CD8-positive, alpha-beta memory T cell (primary cell): Measurements from ENCODE around the gene IGFBP5. TPM values are rescaled to one million over a fixed set of nuclear protein-coding genes. Genes with fewer than 3 reads are reported as not detected.

Source experiments
- CTCF ChIA-PET: fragments of 350-600 bp; sonication (Branson Sonifier 250); formaldehyde crosslinking; loops from one replicate; lab custom pipeline; 2021; ENCODE audit warnings: antibody characterized with exemption; lab: Charles Lee
- POLR2A ChIA-PET: fragments of 350-600 bp; sonication (Branson Sonifier 250); formaldehyde crosslinking; loops from one replicate; lab custom pipeline; 2021; ENCODE audit warnings: antibody characterized with exemption; lab: Charles Lee
- DNase-seq, 5 donors: peaks; one replicate each; pipeline versions ENCODE4 v3.0.0 to v3.0.0-alpha.2; 2020 to 2022; ENCODE audit warnings: mixed read lengths in 1 of 5
- H3K27ac ChIP-seq: one replicate; pipeline ENCODE4 v1.7.0; 2013; ENCODE audit warnings: low read depth, mild to moderate bottlenecking, low read length, moderate library complexity
- H3K27me3 ChIP-seq: 2 replicates; pipeline ENCODE4 v1.7.0; 2013; ENCODE audit warnings: low read length, mild to moderate bottlenecking; ENCODE audit not compliant: insufficient read depth, poor library complexity, severe bottlenecking
- H3K36me3 ChIP-seq: 2 replicates; pipeline ENCODE4 v1.7.0; 2013; ENCODE audit warnings: mild to moderate bottlenecking, low read length, moderate library complexity; ENCODE audit not compliant: insufficient read depth
- H3K4me1 ChIP-seq: 2 replicates; pipeline ENCODE4 v1.7.0; 2013; ENCODE audit warnings: mild to moderate bottlenecking, low read length, moderate library complexity; ENCODE audit not compliant: insufficient read depth
- H3K4me3 ChIP-seq: 2 replicates; pipeline ENCODE4 v1.7.0; 2013; ENCODE audit warnings: mild to moderate bottlenecking, low read length
- H3K9me3 ChIP-seq: 2 replicates; pipeline ENCODE4 v1.7.0; 2013; ENCODE audit warnings: mild to moderate bottlenecking, low read length
- H3K27ac Mint-ChIP-seq, 8 donors: one replicate each; pipeline ENCODE4 v1.8.0; 2020 to 2021; ENCODE audit warnings: mixed read lengths in 8 of 8, mild to moderate bottlenecking in 6 of 8, inconsistent platforms in 3 of 8, moderate library complexity in 3 of 8
- H3K27me3 Mint-ChIP-seq, 2 donors: one replicate each; pipeline ENCODE4 v1.8.0; 2020 to 2021; ENCODE audit warnings: mixed read lengths in 2 of 2, mild to moderate bottlenecking in 1 of 2, moderate library complexity in 1 of 2
- H3K36me3 Mint-ChIP-seq, 3 donors: one replicate each; pipeline ENCODE4 v1.8.0; 2020 to 2021; ENCODE audit warnings: mixed read lengths in 3 of 3, inconsistent platforms in 1 of 3, mild to moderate bottlenecking in 1 of 3
- H3K4me1 Mint-ChIP-seq, 3 donors: one replicate each; pipeline ENCODE4 v1.8.0; 2020 to 2021; ENCODE audit warnings: mixed read lengths in 3 of 3, inconsistent platforms in 1 of 3, mild to moderate bottlenecking in 1 of 3
- H3K4me3 Mint-ChIP-seq, 7 donors: one replicate each; pipeline ENCODE4 v1.8.0; 2020 to 2021; ENCODE audit warnings: mixed read lengths in 7 of 7, mild to moderate bottlenecking in 6 of 7, moderate library complexity in 4 of 7, inconsistent platforms in 2 of 7
- H3K9me3 Mint-ChIP-seq, 5 donors: one replicate each; pipeline ENCODE4 v1.8.0; 2020 to 2022; ENCODE audit warnings: mixed read lengths in 5 of 5, mild to moderate bottlenecking in 3 of 5, moderate library complexity in 2 of 5, inconsistent platforms in 1 of 5
- polyA plus RNA-seq: library from polyadenylated mRNA; unstranded; fragments of 300-500 nt; fragmentation: Illumina TruSeq; gene quantifications from one replicate; pipeline ENCODE4 v1.2.3, GENCODE V29; 2021
- total RNA-seq, 2 experiments: library from RNA; stranded (reverse); gene quantifications; one replicate each; pipeline ENCODE4 v1.2.3, GENCODE V29; 2021

IGFBP5 gene
- total and polyA plus RNA-seq, 3 experiments from 2014 or later = not detected

DNA sequence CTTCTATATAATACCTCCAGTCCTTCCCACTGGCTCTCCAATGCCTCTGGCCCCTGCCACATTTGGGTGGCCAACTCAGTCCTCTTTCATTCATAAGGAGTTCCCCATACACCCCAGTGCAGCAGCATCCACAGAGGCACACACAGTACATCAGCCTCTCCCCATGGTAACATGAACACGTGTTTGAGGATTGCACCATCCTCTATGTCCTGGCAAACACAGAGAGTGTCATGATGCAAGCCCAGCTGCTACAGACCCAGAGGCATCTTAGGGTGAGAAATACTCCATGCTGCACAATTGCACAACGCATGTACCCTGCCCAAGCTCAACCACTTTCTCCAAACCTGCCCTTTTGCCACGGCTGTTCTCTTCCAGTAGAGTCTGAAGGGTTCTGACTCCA is 11.5 kb downstream of the IGFBP5 start:
- Mint-ChIP-seq H3K9me3 (no peaks in the 10 kb centered on the region), H3K27ac (no peak overlapping the region), H3K4me1 (peaks cover 0 to 3% (median 0%) of the 10 kb centered on the region in 3 donors), H3K4me3 (no peak overlapping the region), H3K27me3 (peaks cover 33 to 75% of the 10 kb centered on the region in 2 donors), H3K36me3 (no peaks in the 10 kb centered on the region)
- peaks cover 3% of the 10 kb centered on the region for H3K4me1 ChIP-seq
- CTCF ChIA-PET = interaction anchor here (3.1 to 5.3 kb wide), 2 partner anchors 10 to 1029 kb away, joined by 11 to 24 read pairs; no protein-coding TSS in a partner anchor
- H3K4me3 ChIP-seq = no peak overlapping the region
- no peak overlapping the region for H3K27ac ChIP-seq
- no peaks in the 10 kb centered on the region for H3K36me3 ChIP-seq
- H3K27me3 ChIP-seq = peaks cover 4% of the 10 kb centered on the region
- H3K9me3 ChIP-seq = no peaks in the 10 kb centered on the region
- no peak for DNase-seq
- POLR2A ChIA-PET = no interaction called here

DNA sequence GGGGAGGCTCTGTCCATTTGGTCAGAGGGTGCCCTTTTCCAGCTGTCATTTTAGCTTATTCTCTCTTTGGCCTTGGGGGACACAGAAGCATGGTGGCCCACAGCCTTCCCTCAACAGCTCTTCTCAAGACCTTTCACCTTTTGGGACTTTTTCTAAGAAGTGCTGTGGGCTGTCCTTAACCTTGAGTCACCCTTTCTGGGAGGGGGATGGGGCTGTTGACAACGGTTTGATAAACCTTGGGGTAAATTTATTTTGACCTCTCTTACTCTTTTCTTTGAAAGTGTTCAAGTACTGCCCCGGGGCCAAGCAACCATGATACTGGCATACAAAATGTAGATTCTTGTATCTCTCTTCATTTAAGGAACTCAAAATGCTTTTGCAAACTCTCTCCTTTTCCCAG is 13.7 kb downstream of the IGFBP5 start:
- Histone ChIP-seq H3K36me3 (no peaks in the 10 kb centered on the region), H3K4me3 (no peak overlapping the region), H3K27me3 (peaks cover 4% of the 10 kb centered on the region), H3K9me3 (no peaks in the 10 kb centered on the region), H3K27ac (no peak overlapping the region), H3K4me1 (peaks cover 3% of the 10 kb centered on the region)
- H3K4me3 Mint-ChIP-seq = no peak overlapping the region
- H3K9me3 Mint-ChIP-seq = no peaks in the 10 kb centered on the region
- no peak for DNase-seq
- no peaks in the 10 kb centered on the region for H3K36me3 Mint-ChIP-seq
- peaks cover 23 to 64% of the 10 kb centered on the region in 2 donors for H3K27me3 Mint-ChIP-seq
- H3K4me1 Mint-ChIP-seq = peaks cover 0 to 3% (median 0%) of the 10 kb centered on the region in 3 donors
- CTCF ChIA-PET = interaction anchor here (1.1 to 5.3 kb wide), 7 partner anchors 10 to 1037 kb away, joined by 3 to 24 read pairs (median 6); no protein-coding TSS in a partner anchor
- POLR2A ChIA-PET = no interaction called here
- no peak overlapping the region for H3K27ac Mint-ChIP-seq

DNA sequence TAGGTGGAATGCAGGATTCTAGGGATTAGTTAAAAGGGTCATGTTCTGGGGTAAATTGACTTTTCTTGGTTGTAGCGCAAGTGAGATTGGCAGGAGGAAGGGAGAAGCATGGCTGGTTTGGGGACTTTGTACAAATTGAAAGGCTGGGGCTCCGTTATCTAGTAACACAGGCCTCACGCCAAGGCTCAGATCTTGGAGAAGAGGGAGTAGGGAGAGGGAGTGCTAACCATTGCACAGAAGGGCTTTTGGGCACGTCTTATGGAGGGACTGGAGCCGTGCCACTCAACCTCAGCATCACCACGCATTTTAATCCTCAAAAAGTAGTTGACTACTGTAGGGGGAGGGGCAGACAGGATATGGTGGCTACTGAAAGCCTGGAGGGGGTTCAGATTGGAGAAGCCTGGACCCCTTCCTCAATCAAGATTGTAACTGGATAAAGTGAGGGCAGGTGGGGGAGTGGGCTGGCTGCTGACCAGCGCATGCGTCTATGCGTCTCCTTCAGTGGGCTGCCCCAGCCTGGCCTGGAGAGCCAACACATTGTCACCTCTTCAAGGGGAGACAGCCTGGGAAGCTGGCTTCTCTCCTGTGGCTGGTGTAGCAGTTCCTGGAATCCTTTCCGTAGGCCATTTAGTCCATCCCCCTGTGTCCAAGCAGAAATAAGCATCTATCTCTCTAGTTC is 14.3 kb downstream of the IGFBP5 start:
- Mint-ChIP-seq H3K36me3 (no peaks in the 10 kb centered on the region), H3K4me1 (peaks cover 0 to 3% (median 0%) of the 10 kb centered on the region in 3 donors), H3K9me3 (no peaks in the 10 kb centered on the region), H3K27ac (no peak overlapping the region), H3K27me3 (peaks cover 22 to 64% of the 10 kb centered on the region in 2 donors), H3K4me3 (peak overlapping the region in 1 of 7 donors; percentile 24)
- no peaks in the 10 kb centered on the region for H3K36me3 ChIP-seq
- H3K4me1 ChIP-seq = peaks cover 3% of the 10 kb centered on the region
- no peak overlapping the region for H3K4me3 ChIP-seq
- H3K27me3 ChIP-seq = peaks cover 3% of the 10 kb centered on the region
- no peak overlapping the region for H3K27ac ChIP-seq
- no peaks in the 10 kb centered on the region for H3K9me3 ChIP-seq
- DNase-seq = no peak
- ChIA-PET CTCF (interaction anchor here (5.3 kb wide), 1 partner anchor 1032 kb away, joined by 24 read pairs; no protein-coding TSS in a partner anchor), POLR2A (no interaction called here)

DNA sequence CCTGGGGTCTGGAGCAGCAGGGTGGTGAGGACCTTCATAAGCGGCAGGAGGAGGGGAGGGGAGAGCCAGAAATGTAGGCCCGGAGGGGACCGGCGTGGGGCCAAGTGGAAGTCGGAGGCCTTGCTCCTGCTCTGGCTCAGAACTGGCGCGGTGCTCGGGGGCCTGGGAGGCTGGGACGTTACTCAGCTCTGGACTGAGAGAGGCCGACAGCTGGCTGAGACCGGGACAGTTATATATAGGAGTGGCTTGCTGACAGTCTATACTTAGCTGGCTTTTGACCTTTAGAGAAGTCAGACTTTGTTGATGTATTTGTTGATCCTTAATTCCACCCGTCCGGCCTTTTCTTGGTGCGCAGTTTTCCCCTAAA is 15.7 kb downstream of the IGFBP5 start:
- no peak overlapping the region for H3K27ac ChIP-seq
- no peaks in the 10 kb centered on the region for H3K27me3 ChIP-seq
- H3K4me3 Mint-ChIP-seq = no peak overlapping the region
- no peaks in the 10 kb centered on the region for H3K36me3 ChIP-seq
- no peaks in the 10 kb centered on the region for H3K9me3 Mint-ChIP-seq
- DNase-seq = no peak
- POLR2A ChIA-PET = no interaction called here
- peaks cover 3% of the 10 kb centered on the region for H3K4me1 ChIP-seq
- CTCF ChIA-PET = no interaction called here
- H3K36me3 Mint-ChIP-seq = no peaks in the 10 kb centered on the region
- H3K4me1 Mint-ChIP-seq = peaks cover 0 to 3% (median 0%) of the 10 kb centered on the region in 3 donors
- no peak overlapping the region for H3K4me3 ChIP-seq
- H3K27ac Mint-ChIP-seq = no peak overlapping the region
- H3K27me3 Mint-ChIP-seq = peaks cover 25 to 56% of the 10 kb centered on the region in 2 donors
- no peaks in the 10 kb centered on the region for H3K9me3 ChIP-seq

DNA sequence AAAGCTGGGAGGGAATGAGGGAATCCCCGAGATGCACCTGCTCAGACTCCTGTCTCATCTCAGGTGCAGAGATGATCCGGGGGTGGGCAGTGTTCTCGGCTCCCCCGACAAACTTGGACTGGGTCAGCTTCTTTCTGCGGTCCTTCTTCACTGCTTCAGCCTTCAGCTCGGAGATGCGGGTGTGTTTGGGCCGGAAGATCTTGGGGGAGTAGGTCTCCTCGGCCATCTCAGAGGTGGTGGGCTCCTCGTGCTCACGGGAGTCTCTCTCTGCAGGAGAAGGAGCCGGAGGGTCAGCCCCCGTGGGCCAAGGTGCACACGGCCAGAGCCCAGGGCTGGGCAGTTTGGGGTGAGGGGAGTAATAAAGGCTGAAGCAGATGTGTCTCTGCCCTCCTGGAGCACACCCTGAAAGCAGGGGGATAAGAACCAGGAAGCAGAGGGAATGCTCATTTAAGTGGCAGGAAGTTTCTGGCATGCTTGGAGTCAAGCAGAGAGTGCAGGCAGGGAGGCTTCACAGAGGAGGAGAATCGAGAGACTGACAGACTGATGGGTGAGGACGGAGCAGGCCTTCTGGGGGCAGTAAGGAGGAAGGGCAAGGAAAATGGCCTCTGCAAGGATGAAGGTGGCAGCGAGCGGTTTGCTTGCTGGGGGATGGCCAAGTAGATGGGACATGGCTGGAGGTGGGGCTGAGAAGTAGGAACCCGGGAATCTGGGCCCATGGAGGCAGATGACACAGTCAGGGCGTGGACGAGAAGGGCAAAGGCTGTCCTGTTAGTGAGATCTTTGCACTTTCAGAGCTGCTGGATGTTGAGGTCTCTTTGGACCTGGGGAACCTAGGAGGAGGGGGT is 16.3 kb downstream of the IGFBP5 start:
- Mint-ChIP-seq H3K36me3 (no peaks in the 10 kb centered on the region), H3K27me3 (peaks cover 23 to 53% of the 10 kb centered on the region in 2 donors), H3K4me1 (peaks cover 0 to 3% (median 0%) of the 10 kb centered on the region in 3 donors), H3K4me3 (no peak overlapping the region), H3K27ac (no peak overlapping the region), H3K9me3 (no peaks in the 10 kb centered on the region)
- no peak overlapping the region for H3K4me3 ChIP-seq
- no peaks in the 10 kb centered on the region for H3K36me3 ChIP-seq
- CTCF ChIA-PET = interaction anchor here (1.0 kb wide), 1 partner anchor 1034 kb away, joined by 4 read pairs; no protein-coding TSS in a partner anchor
- DNase-seq = no peak
- POLR2A ChIA-PET = no interaction called here
- H3K9me3 ChIP-seq = no peaks in the 10 kb centered on the region
- no peak overlapping the region for H3K27ac ChIP-seq
- H3K27me3 ChIP-seq = no peaks in the 10 kb centered on the region
- peaks cover 3% of the 10 kb centered on the region for H3K4me1 ChIP-seq

DNA sequence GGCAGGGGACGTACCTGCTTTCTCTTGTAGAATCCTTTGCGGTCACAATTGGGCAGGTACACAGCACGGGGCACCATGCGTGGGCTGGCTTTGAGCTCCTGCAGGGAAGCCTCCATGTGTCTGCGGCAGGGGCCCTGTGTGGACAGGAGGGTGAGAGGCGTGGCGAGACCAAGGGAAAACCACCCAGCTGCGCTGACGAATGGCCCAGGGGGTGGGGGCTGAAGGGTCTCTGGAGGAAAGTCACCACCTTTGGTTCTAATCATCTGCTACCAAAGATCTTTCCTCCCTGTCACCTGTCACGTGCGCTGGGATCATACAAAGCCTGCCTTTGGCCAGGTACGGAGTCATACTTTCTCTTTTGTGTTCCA is 17.3 kb downstream of the IGFBP5 start:
- H3K4me1 Mint-ChIP-seq = peaks cover 0 to 3% (median 0%) of the 10 kb centered on the region in 3 donors
- no peaks in the 10 kb centered on the region for H3K36me3 ChIP-seq
- no peak for DNase-seq
- no peak overlapping the region for H3K4me3 ChIP-seq
- H3K4me3 Mint-ChIP-seq = no peak overlapping the region
- peaks cover 22 to 44% of the 10 kb centered on the region in 2 donors for H3K27me3 Mint-ChIP-seq
- no peak overlapping the region for H3K27ac ChIP-seq
- no peak overlapping the region for H3K27ac Mint-ChIP-seq
- no peaks in the 10 kb centered on the region for H3K9me3 Mint-ChIP-seq
- ChIA-PET CTCF (interaction anchor here (1.0 kb wide), 1 partner anchor 1035 kb away, joined by 4 read pairs; no protein-coding TSS in a partner anchor), POLR2A (no interaction called here)
- H3K4me1 ChIP-seq = peaks cover 3% of the 10 kb centered on the region
- no peaks in the 10 kb centered on the region for H3K36me3 Mint-ChIP-seq
- no peaks in the 10 kb centered on the region for H3K9me3 ChIP-seq
- H3K27me3 ChIP-seq = no peaks in the 10 kb centered on the region

DNA sequence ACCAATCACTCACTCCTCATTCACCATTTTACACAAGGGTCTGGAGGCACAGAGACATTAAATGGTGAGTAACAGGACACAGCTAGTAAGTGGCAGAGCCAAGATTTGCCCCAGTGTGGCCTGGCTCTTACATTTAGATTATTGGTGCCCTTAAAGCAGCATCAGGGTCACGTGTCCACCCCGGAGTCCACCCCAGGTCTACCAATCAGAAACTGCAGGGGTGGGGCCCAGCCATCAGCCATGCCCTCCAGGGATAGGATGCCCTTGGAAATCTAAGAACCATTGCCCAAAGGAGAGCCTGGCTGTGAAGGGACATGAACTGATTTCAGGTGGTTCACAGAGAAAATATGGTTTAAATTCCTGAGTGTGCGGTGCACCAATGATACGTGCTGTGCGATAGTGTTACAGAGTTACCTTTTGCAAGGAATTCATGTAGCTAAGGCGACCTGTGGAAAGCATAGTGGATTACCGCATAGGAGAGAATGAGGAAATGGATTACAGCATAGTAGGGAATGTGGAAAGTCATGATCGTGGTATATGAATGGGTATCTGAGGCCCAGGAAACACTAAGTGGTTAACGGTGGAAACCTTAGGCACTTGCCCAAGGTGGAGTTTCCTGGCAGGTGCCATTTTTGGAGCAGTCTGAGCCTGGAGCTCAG is 17.8 kb downstream of the IGFBP5 start:
- H3K9me3 ChIP-seq = no peaks in the 10 kb centered on the region
- H3K27ac ChIP-seq = no peak overlapping the region
- Mint-ChIP-seq H3K4me1 (peaks cover 0 to 3% (median 0%) of the 10 kb centered on the region in 3 donors), H3K4me3 (no peak overlapping the region), H3K27ac (no peak overlapping the region), H3K9me3 (no peaks in the 10 kb centered on the region), H3K36me3 (no peaks in the 10 kb centered on the region), H3K27me3 (peaks cover 21 to 43% of the 10 kb centered on the region in 2 donors)
- H3K36me3 ChIP-seq = no peaks in the 10 kb centered on the region
- H3K4me3 ChIP-seq = no peak overlapping the region
- POLR2A ChIA-PET = interaction anchor here (0.6 kb wide), 1 partner anchor 8 kb away, joined by 3 read pairs; no protein-coding TSS in a partner anchor
- CTCF ChIA-PET = interaction anchor here (1.0 kb wide), 1 partner anchor 1035 kb away, joined by 4 read pairs; no protein-coding TSS in a partner anchor
- peaks cover 3% of the 10 kb centered on the region for H3K4me1 ChIP-seq
- DNase-seq = no peak
- no peaks in the 10 kb centered on the region for H3K27me3 ChIP-seq
